Vagina (tissue), 2 donors: ENCODE results near the gene CALR. TPM values are rescaled to one million over a fixed set of nuclear protein-coding genes. Genes with fewer than 3 reads are reported as not detected.
A peak's percentile ranks its signal among the peaks of the same experiment; 100 is the strongest.

Experiments used
- DNase-seq, 2 donors: peaks; one replicate each; pipeline ENCODE4 v3.0.0-alpha.2; 2017; ENCODE audit errors: extremely low spot score in 2 of 2
- H3K27ac ChIP-seq: fragments of 200-600 bp; sonication (generic); one replicate; pipeline ENCODE4 v1.5.1; 2019
- H3K27me3 ChIP-seq: fragments of 200-600 bp; sonication (generic); one replicate; pipeline ENCODE4 v1.5.1; 2019
- H3K36me3 ChIP-seq, 2 donors: fragments of 200-600 bp; sonication (generic); one replicate each; pipeline ENCODE4 v1.5.1; 2017 to 2019
- H3K4me1 ChIP-seq: fragments of 200-600 bp; sonication (generic); one replicate; pipeline ENCODE4 v1.5.1; 2019
- H3K4me3 ChIP-seq, 2 donors: fragments of 200-600 bp; sonication (generic); 1 replicate in 1 of 2; 2 replicates in 1 of 2; pipeline ENCODE4 v1.5.1; 2016 to 2019
- H3K9me3 ChIP-seq: fragments of 200-600 bp; sonication (generic); one replicate; pipeline ENCODE4 v1.5.1; 2019
- CTCF ChIP-seq, 3 experiments: fragments of 450-650 bp in 2 of 3; fragments of 200-600 bp in 1 of 3; sonication (generic) in 1 of 3; IDR thresholded peaks; one replicate each; pipeline ENCODE4 v1.5.1; 2017 to 2019; ENCODE audit warnings: antibody characterized with exemption in 3 of 3, mild to moderate bottlenecking in 2 of 3, moderate library complexity in 2 of 3
- POLR2A ChIP-seq, 2 donors: fragments of 450-650 bp; IDR thresholded peaks; one replicate each; pipeline ENCODE4 v1.6.1; 2017; ENCODE audit warnings: antibody characterized with exemption in 2 of 2, mild to moderate bottlenecking in 2 of 2, moderate library complexity in 2 of 2
- POLR2AphosphoS5 ChIP-seq, 2 donors: sonication (generic); formaldehyde crosslinking; IDR thresholded peaks; one replicate each; pipeline ENCODE4 v1.9.0; 2017; ENCODE audit warnings: antibody characterized with exemption in 2 of 2, mild to moderate bottlenecking in 2 of 2, low read depth in 1 of 2; ENCODE audit not compliant: insufficient read depth in 1 of 2
- intact Hi-C: fragments of 100-400 bp; cut with DNase I; formaldehyde crosslinking; loops from one replicate; pipeline ENCODE4 v1.15.1; 2023
- total RNA-seq: library from RNA; depleted of rRNA; stranded (reverse); fragments of >200 nt; gene quantifications from one replicate; pipeline ENCODE4 v1.2.3, GENCODE V29; 2016

CALR gene
- total RNA-seq, 1 donor from 2014 or later = 303 TPM

- no peaks in the 10 kb centered on the region for H3K36me3 ChIP-seq
- peak in 1 of 2 donors; percentile 89 for DNase-seq
- H3K27ac ChIP-seq = no peak overlapping the region
- peaks cover 21% of the 10 kb centered on the region for H3K4me1 ChIP-seq
- H3K4me3 ChIP-seq = peak overlapping the region; percentile 26 to 31
- intact Hi-C loops = loop anchor here (5.0 kb wide), 2 partner anchors 79 to 109 kb away; no protein-coding TSS in a partner anchor
- H3K27me3 ChIP-seq = no peaks in the 10 kb centered on the region
- TF ChIP-seq POLR2A (IDR thresholded peaks at IDR 0.05) = no peak
- peak; percentile 94 to 99 (median 95) for TF ChIP-seq CTCF (IDR thresholded peaks at IDR 0.05)
- TF ChIP-seq POLR2AphosphoS5 (IDR thresholded peaks at IDR 0.05; ENCODE audit: insufficient read depth in 1 of 2, low read depth in 1 of 2) = peak in 1 of 2 donors; percentile 39
- no peaks in the 10 kb centered on the region for H3K9me3 ChIP-seq
These were observed 45.2 kb downstream of the CALR start for GRCh38 chr19:12983542-12984142.

- H3K4me1 ChIP-seq = peaks cover 21% of the 10 kb centered on the region
- no peaks in the 10 kb centered on the region for H3K27me3 ChIP-seq
- TF ChIP-seq POLR2A (IDR thresholded peaks at IDR 0.05) = no peak
- no peak for TF ChIP-seq POLR2AphosphoS5 (IDR thresholded peaks at IDR 0.05; ENCODE audit: insufficient read depth in 1 of 2, low read depth in 1 of 2)
- no peak for TF ChIP-seq CTCF (IDR thresholded peaks at IDR 0.05)
- peak in 1 of 2 donors; percentile 86 for DNase-seq
- H3K27ac ChIP-seq = peak overlapping the region; percentile 20
- H3K9me3 ChIP-seq = no peaks in the 10 kb centered on the region
- H3K36me3 ChIP-seq = no peaks in the 10 kb centered on the region
- H3K4me3 ChIP-seq = no peak overlapping the region
- intact Hi-C loops = loop anchor here (5.0 kb wide), 2 partner anchors 78 to 108 kb away; no protein-coding TSS in a partner anchor
These were observed 45.8 kb downstream of the CALR start for GRCh38 chr19:12984143-12984627.

- no peaks in the 10 kb centered on the region for H3K36me3 ChIP-seq
- no peaks in the 10 kb centered on the region for H3K27me3 ChIP-seq
- no peak for TF ChIP-seq POLR2AphosphoS5 (IDR thresholded peaks at IDR 0.05; ENCODE audit: insufficient read depth in 1 of 2, low read depth in 1 of 2)
- TF ChIP-seq POLR2A (IDR thresholded peaks at IDR 0.05) = no peak
- no peak for TF ChIP-seq CTCF (IDR thresholded peaks at IDR 0.05)
- H3K4me1 ChIP-seq = peaks cover 21% of the 10 kb centered on the region
- peak overlapping the region; percentile 20 for H3K27ac ChIP-seq
- intact Hi-C loops = loop anchor here (5.0 kb wide), 2 partner anchors 78 to 108 kb away; no protein-coding TSS in a partner anchor
- no peak overlapping the region for H3K4me3 ChIP-seq
- no peaks in the 10 kb centered on the region for H3K9me3 ChIP-seq
- peak in 1 of 2 donors; percentile 84 for DNase-seq
These were observed 46.3 kb downstream of the CALR start for GRCh38 chr19:12984683-12985048.

- no peaks in the 10 kb centered on the region for H3K36me3 ChIP-seq
- no peak overlapping the region for H3K4me3 ChIP-seq
- H3K27ac ChIP-seq = peak overlapping the region; percentile 20
- intact Hi-C loops = no loop called here
- no peaks in the 10 kb centered on the region for H3K27me3 ChIP-seq
- DNase-seq = peak in 1 of 2 donors; percentile 88
- H3K9me3 ChIP-seq = no peaks in the 10 kb centered on the region
- TF ChIP-seq POLR2A (IDR thresholded peaks at IDR 0.05) (no peak), POLR2AphosphoS5 (IDR thresholded peaks at IDR 0.05; ENCODE audit: insufficient read depth in 1 of 2, low read depth in 1 of 2) (peak in 1 of 2 donors; percentile 11)
- peaks cover 21% of the 10 kb centered on the region for H3K4me1 ChIP-seq
These were observed 46.8 kb downstream of the CALR start for GRCh38 chr19:12985049-12985776.

- intact Hi-C loops = no loop called here
- H3K36me3 ChIP-seq = no peaks in the 10 kb centered on the region
- peaks cover 21% of the 10 kb centered on the region for H3K4me1 ChIP-seq
- H3K9me3 ChIP-seq = no peaks in the 10 kb centered on the region
- no peak overlapping the region for H3K27ac ChIP-seq
- no peak overlapping the region for H3K4me3 ChIP-seq
- DNase-seq = no peak
- H3K27me3 ChIP-seq = no peaks in the 10 kb centered on the region
- no peak for TF ChIP-seq CTCF (IDR thresholded peaks at IDR 0.05)
- TF ChIP-seq POLR2A (IDR thresholded peaks at IDR 0.05) = no peak
- no peak for TF ChIP-seq POLR2AphosphoS5 (IDR thresholded peaks at IDR 0.05; ENCODE audit: insufficient read depth in 1 of 2, low read depth in 1 of 2)
These were observed 48.3 kb downstream of the CALR start for GRCh38 chr19:12986726-12987125.
